ENCODE results near the gene CCDC86. TPM values are rescaled to one million over a fixed set of nuclear protein-coding genes. Genes with fewer than 3 reads are reported as not detected.
A peak's percentile ranks its signal among the peaks of the same experiment; 100 is the strongest.
"Not testable (repeated sequence)": the region's sequence is repeated elsewhere in the genome, so short reads cannot be mapped to it uniquely, and the experiment has no call there.

Gene CCDC86
- total RNA-seq, 2 donors from 2014 or later, result 10.9 to 32.1 TPM

- Histone ChIP-seq H3K9ac (ENCODE audit: low read depth in 2 of 2, low read length in 2 of 2) (no peak overlapping the region), H3K4me3 (no peak overlapping the region), H3K27ac (no peak overlapping the region), H3K4me1 (no peaks in the 10 kb centered on the region), H3K27me3 (no peaks in the 10 kb centered on the region), H3K9me3 (no peaks in the 10 kb centered on the region), H3K36me3 (no peaks in the 10 kb centered on the region)
- no peak for TF ChIP-seq CTCF (IDR thresholded peaks at IDR 0.05)
- intact Hi-C loops (cut with DNase I), result no loop called here
- no peak for DNase-seq
Observed at GRCh38 chr11:60821827-60822599, 19.9 kb upstream of the CCDC86 start.

DNA sequence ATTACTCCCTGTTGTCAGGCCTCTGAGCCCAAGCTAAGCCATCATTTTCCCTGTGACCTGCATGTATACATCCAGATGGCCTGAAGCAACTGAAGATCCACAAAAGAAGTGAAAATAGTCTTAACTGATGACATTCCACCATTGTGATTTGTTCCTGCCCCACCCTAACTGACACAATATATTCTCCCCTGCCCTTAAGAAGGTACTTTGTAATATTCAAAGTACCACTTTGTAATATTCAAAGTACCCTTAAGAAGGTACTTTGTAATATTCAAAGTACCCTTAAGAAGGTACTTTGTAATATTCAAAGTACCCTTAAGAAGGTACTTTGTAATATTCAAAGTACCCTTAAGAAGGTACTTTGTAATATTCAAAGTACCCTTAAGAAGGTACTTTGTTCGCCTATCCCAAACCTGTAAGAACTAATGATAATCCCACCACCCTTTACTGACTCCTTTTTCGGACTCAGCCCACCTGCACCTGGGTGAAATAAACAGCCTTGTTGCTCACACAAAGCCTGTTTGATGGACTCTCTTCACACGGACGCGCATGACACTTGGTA, 18.1 kb upstream of the CCDC86 start:
- H3K9me3 ChIP-seq; intact Hi-C loops (cut with DNase I); DNase-seq; H3K4me3 ChIP-seq; H3K4me1 ChIP-seq; H3K27ac ChIP-seq; H3K9ac ChIP-seq (ENCODE audit: low read depth in 2 of 2, low read length in 2 of 2); H3K36me3 ChIP-seq; H3K27me3 ChIP-seq: not testable (repeated sequence)

- Histone ChIP-seq H3K27me3 (no peaks in the 10 kb centered on the region), H3K27ac (no peak overlapping the region), H3K9me3 (no peaks in the 10 kb centered on the region), H3K4me3 (no peak overlapping the region), H3K4me1 (no peaks in the 10 kb centered on the region), H3K9ac (ENCODE audit: low read depth in 2 of 2, low read length in 2 of 2) (no peak overlapping the region), H3K36me3 (no peaks in the 10 kb centered on the region)
- intact Hi-C loops (cut with DNase I), result no loop called here
- TF ChIP-seq CTCF (IDR thresholded peaks at IDR 0.05), result no peak
- no peak for DNase-seq
Observed at GRCh38 chr11:60825118-60825517, 16.8 kb upstream of the CCDC86 start.

DNA sequence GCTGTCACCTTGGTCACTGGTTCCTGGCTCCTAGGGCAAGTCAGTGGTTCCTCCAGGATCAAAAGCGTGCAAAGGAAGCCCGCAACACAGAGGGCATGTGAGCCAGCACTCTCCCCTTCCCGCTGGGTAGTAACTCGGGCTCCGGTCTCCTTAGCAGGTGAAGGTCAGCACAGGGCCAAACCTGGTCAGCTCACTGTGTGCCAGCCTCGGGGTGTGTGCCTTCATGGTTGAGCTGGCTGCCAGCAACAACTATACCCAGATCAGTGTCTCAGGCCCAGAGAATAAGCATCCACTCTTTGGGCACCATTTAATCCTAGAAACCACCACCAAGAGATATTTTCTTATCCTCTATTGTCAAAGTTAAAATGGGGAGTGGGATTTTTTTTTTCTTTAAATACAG, 16.1 kb upstream of the CCDC86 start:
- Histone ChIP-seq H3K27me3 (no peaks in the 10 kb centered on the region), H3K9me3 (no peaks in the 10 kb centered on the region), H3K4me1 (no peaks in the 10 kb centered on the region), H3K36me3 (no peaks in the 10 kb centered on the region), H3K4me3 (no peak overlapping the region), H3K9ac (ENCODE audit: low read depth in 2 of 2, low read length in 2 of 2) (no peak overlapping the region), H3K27ac (no peak overlapping the region)
- TF ChIP-seq CTCF (IDR thresholded peaks at IDR 0.05), result no peak
- intact Hi-C loops (cut with DNase I), result no loop called here
- DNase-seq, result no peak

DNA sequence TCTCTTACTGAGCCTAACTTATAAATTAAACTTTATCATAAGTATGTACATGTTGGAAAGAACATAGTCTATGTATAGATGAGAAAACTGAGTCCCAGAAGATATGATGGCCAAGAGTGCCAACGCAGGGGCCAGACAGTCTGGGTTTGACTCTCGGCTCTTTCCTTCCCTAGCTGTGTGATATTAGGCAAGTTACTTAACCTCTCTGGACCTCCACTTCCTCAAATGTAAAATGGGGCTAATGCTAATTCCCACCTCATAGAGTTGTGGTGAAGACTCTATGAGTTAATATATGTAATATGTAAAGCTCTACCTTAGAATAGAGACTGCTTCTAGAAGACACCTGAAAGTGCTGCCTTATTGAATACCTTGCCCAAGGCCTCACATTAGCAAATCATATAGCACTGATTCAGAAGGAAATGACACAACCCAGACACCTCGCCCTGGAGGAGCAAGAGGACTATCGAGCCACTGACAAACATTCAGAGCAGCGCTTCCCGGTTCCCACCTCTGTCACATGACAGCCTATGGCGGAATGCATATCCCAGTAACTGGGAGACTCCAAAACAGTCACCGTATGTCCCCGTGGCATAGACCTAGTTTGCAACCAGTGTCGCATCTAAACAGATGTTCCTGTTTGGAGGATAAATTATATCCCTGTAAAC, 11.3 kb upstream of the CCDC86 start:
- Histone ChIP-seq H3K9me3 (no peaks in the 10 kb centered on the region), H3K27ac (no peak overlapping the region), H3K9ac (ENCODE audit: low read depth in 2 of 2, low read length in 2 of 2) (no peak overlapping the region), H3K4me3 (no peak overlapping the region), H3K36me3 (no peaks in the 10 kb centered on the region), H3K4me1 (no peaks in the 10 kb centered on the region), H3K27me3 (no peaks in the 10 kb centered on the region)
- TF ChIP-seq CTCF (IDR thresholded peaks at IDR 0.05), result no peak
- no peak for DNase-seq
- intact Hi-C loops (cut with DNase I), result loop anchor here (5.0 to 10.0 kb wide), 3 partner anchors 62 to 354 kb away; no protein-coding TSS in a partner anchor

DNA sequence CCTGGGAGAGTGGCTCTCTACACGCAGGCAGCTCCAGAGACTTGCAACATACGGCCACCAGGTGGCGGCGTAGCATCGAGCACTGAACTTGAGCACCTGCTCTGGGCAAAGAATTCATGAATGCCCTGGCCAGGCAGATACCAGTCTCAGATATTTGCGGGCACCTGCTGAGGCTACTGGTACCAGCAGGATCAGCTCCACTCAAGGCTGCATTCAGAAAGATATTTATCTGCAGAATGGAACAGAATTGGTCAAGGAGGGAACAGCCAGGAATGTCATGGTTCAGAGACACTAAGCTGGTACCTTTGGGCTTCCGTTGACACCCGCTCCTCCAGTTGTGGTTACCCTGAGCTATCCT, 10.8 kb upstream of the CCDC86 start:
- H3K27ac ChIP-seq, result no peak overlapping the region

More for the DNA sequence above, 10.8 kb upstream of the CCDC86 start:
- peak; percentile 88 for DNase-seq
- H3K9me3 ChIP-seq, result no peaks in the 10 kb centered on the region
- intact Hi-C loops (cut with DNase I), result loop anchor here (5.0 to 10.0 kb wide), 3 partner anchors 61 to 354 kb away; no protein-coding TSS in a partner anchor
- H3K4me1 ChIP-seq, result no peaks in the 10 kb centered on the region
- H3K4me3 ChIP-seq, result no peak overlapping the region
- H3K27me3 ChIP-seq, result no peaks in the 10 kb centered on the region
- H3K36me3 ChIP-seq, result no peaks in the 10 kb centered on the region
- H3K9ac ChIP-seq (ENCODE audit: low read depth in 2 of 2, low read length in 2 of 2), result no peak overlapping the region
- peak; percentile 94 for TF ChIP-seq CTCF (IDR thresholded peaks at IDR 0.05)
